HG02870 (cell line): ENCODE results near the gene PJVK.
A peak's percentile ranks its signal among the peaks of the same experiment; 100 is the strongest.

Experiments used
- ATAC-seq: cut with Tn5 transposase; IDR thresholded peaks from one replicate; pipeline ENCODE4 v1.9.1; 2021; ENCODE audit warnings: mild to moderate bottlenecking, moderate library complexity; ENCODE audit not compliant: unreplicated experiment

The PJVK gene

GRCh38 chr2:178480227-178481181, 29.3 kb downstream of the PJVK start, which contains the start of gene PLEKHA3:
TSS of gene PLEKHA3 (plus strand) at chr2:178480457. CDS start at chr2:178480870, 413 bp downstream.
- peak; percentile 64 for ATAC-seq

GRCh38 chr2:178482437-178482836, 31.3 kb downstream of the PJVK start:
- ATAC-seq: peak; percentile 27

- no peak for ATAC-seq
Observed at GRCh38 chr2:178484245-178485041, 33.3 kb downstream of the PJVK start.

- ATAC-seq: no peak
Observed at GRCh38 chr2:178485356-178485755, 34.2 kb downstream of the PJVK start.

GRCh38 chr2:178491612-178492011, 40.4 kb downstream of the PJVK start:
- no peak for ATAC-seq

- no peak for ATAC-seq
Observed at GRCh38 chr2:178496049-178496448, 44.9 kb downstream of the PJVK start.

- ATAC-seq: no peak
Observed at GRCh38 chr2:178498137-178498536, 47.0 kb downstream of the PJVK start.

GRCh38 chr2:178499640-178500039, 48.5 kb downstream of the PJVK start:
- ATAC-seq: no peak

GRCh38 chr2:178502751-178503150, 51.6 kb downstream of the PJVK start:
- ATAC-seq: no peak

GRCh38 chr2:178506101-178506500, 54.9 kb downstream of the PJVK start:
- ATAC-seq: no peak

- no peak for ATAC-seq
Observed at GRCh38 chr2:178506524-178506923, 55.3 kb downstream of the PJVK start.

GRCh38 chr2:178506949-178507348, 55.8 kb downstream of the PJVK start:
- ATAC-seq: no peak

- no peak for ATAC-seq
Observed at GRCh38 chr2:178508646-178509045, 57.5 kb downstream of the PJVK start.

GRCh38 chr2:178510384-178510783, 59.2 kb downstream of the PJVK start:
- ATAC-seq: no peak
